Suprapubic skin (tissue), 4 donors: ENCODE data around the gene KRT36.

Experiments used
- CTCF ChIP-seq, 2 donors: fragments of 200-600 bp in 1 of 2; fragments of 450-650 bp in 1 of 2; sonication (generic) in 1 of 2; IDR thresholded peaks; one replicate each; pipeline ENCODE4 v1.5.1; 2016 to 2019; ENCODE audit warnings: antibody characterized with exemption in 2 of 2, mild to moderate bottlenecking in 1 of 2, moderate library complexity in 1 of 2
- EP300 ChIP-seq: sonication (generic); formaldehyde crosslinking; IDR thresholded peaks from one replicate; pipeline ENCODE4 v1.6.1; 2017; ENCODE audit warnings: antibody characterized with exemption
- POLR2A ChIP-seq, 2 donors: fragments of 450-650 bp; IDR thresholded peaks; one replicate each; pipeline ENCODE4 v1.6.1; 2017; ENCODE audit warnings: antibody characterized with exemption in 2 of 2, mild to moderate bottlenecking in 2 of 2, moderate library complexity in 2 of 2
- POLR2AphosphoS5 ChIP-seq, 3 donors: sonication (generic); formaldehyde crosslinking; IDR thresholded peaks; one replicate each; pipeline ENCODE4 v1.6.1; 2017; ENCODE audit warnings: antibody characterized with exemption in 3 of 3

- TF ChIP-seq CTCF (IDR thresholded peaks at IDR 0.05) (no peak), POLR2AphosphoS5 (IDR thresholded peaks at IDR 0.05) (no peak), POLR2A (IDR thresholded peaks at IDR 0.05) (no peak), EP300 (no peak)
These were observed 38.5 kb downstream of the KRT36 start for GRCh38 chr17:41451154-41451728.
